Right lobe of liver (tissue), 6 donors: Measurements from ENCODE around the gene ZBTB48. TPM values are rescaled to one million over a fixed set of nuclear protein-coding genes. Genes with fewer than 3 reads are reported as not detected.
"Not testable (repeated sequence)": the region's sequence is repeated elsewhere in the genome, so short reads cannot be mapped to it uniquely, and the experiment has no call there.

ENCODE experiments used
- ATAC-seq, 4 donors: fragments of 200-7000 bp; cut with Tn5 transposase; one replicate each; pipeline ENCODE4 v1.9.1; 2020; ENCODE audit warnings: mild to moderate bottlenecking in 4 of 4, moderate library complexity in 4 of 4
- DNase-seq, 3 donors: peaks; one replicate each; pipeline ENCODE4 v3.0.0-alpha.2; 2020
- H3K27ac ChIP-seq, 3 donors: fragments of 200-600 bp; one replicate each; pipeline ENCODE4 v1.8.0; 2022
- H3K27me3 ChIP-seq, 2 donors: fragments of 200-600 bp; one replicate each; pipeline ENCODE4 v1.8.0; 2022
- H3K36me3 ChIP-seq, 4 donors: fragments of 200-600 bp; sonication (generic) in 1 of 4; one replicate each; pipeline versions ENCODE4 v1.5.1 to v1.8.0; 2017 to 2022; ENCODE audit warnings: control low read depth in 1 of 4
- H3K4me1 ChIP-seq, 4 donors: fragments of 200-600 bp; sonication (generic) in 1 of 4; one replicate each; pipeline versions ENCODE4 v1.5.1 to v1.8.0; 2017 to 2022; ENCODE audit warnings: control low read depth in 1 of 4
- H3K4me3 ChIP-seq, 3 donors: fragments of 200-600 bp; one replicate each; pipeline ENCODE4 v1.8.0; 2022
- H3K9me3 ChIP-seq, 4 donors: fragments of 200-600 bp; sonication (generic) in 1 of 4; one replicate each; pipeline versions ENCODE4 v1.5.1 to v1.8.0; 2017 to 2022; ENCODE audit warnings: control low read depth in 1 of 4
- CTCF ChIP-seq, 4 donors: fragments of 200-600 bp in 3 of 4; fragments of 450-650 bp in 1 of 4; IDR thresholded peaks; one replicate each; pipeline versions ENCODE4 v1.5.1 to v1.8.0; 2016 to 2022; ENCODE audit warnings: antibody characterized with exemption in 4 of 4, mild to moderate bottlenecking in 2 of 4
- POLR2A ChIP-seq: fragments of 450-650 bp; IDR thresholded peaks from one replicate; pipeline ENCODE4 v1.6.1; 2017; ENCODE audit warnings: antibody characterized with exemption, mild to moderate bottlenecking
- WGBS: methylation state at CpG from one replicate; pipeline ENCODE4 v1.1.6; 2018; ENCODE audit warnings: low coverage, low lambda C conversion rate; ENCODE audit not compliant: insufficient coverage; ENCODE audit errors: missing lambda C conversion rate; 5-methylcytosine and 5-hydroxymethylcytosine counted together
- intact Hi-C, 2 donors: fragments of 100-400 bp; cut with DNase I; formaldehyde crosslinking; loops; one replicate each; pipeline versions ENCODE4 v1.11.2 to v1.14.1; 2022
- total RNA-seq, 6 experiments: library from RNA; depleted of rRNA in 2 of 6; stranded (reverse); fragments of >200 nt in 2 of 6; fragmentation: NEBNext Ultra II Directional in 3 of 6; extraction: Animal tissue kit (Norgen Biotek cat#: 25700) in 3 of 6; gene quantifications; one replicate each; pipeline versions ENCODE4 v1.1.0 to v1.2.4, GENCODE V29; 2016 to 2023
- donor health status: DM: no; HTN: yes; CAD: no.
- donor health status: DM: no; HTN: no; CAD: no.
- donor health status: DM: no; HTN: no; CAD: no.
- donor health status: DM: no; HTN: yes; CAD: no.
- donor health status: DM: no; HTN: yes; CAD: no.

The ZBTB48 gene
- total RNA-seq, 6 experiments from 2014 or later: 5.9 to 43.1 (median 19.5) TPM

GRCh38 chr1:6554031-6554906 is 25.5 kb upstream of the ZBTB48 start, which contains the start of gene NOL9:
Gene NOL9 (minus strand): TSS chr1:6554513. CDS start chr1:6554502, 11 bp downstream.
- peak within 1 kb of the TSS; percentile 66 to 76 (median 67) for H3K27ac ChIP-seq
- H3K27me3 ChIP-seq: no peaks in the 10 kb centered on the region
- H3K4me3 ChIP-seq: peak within 1 kb of the TSS; percentile 92 to 98 (median 98)
- DNase-seq (peak; percentile 94 to 96 (median 94)), ATAC-seq (peak; percentile 98 to 100 (median 100))
- H3K9me3 ChIP-seq: no peaks in the 10 kb centered on the region
- 4% methylated on average over 28 of the region's 87 CpGs for WGBS
- TF ChIP-seq POLR2A (peak; percentile 63), CTCF (IDR thresholded peaks at IDR 0.05) (peak; percentile 95 to 98 (median 96))
- H3K4me1 ChIP-seq: peaks cover 0 to 11% (median 5%) of the 10 kb centered on the region in 4 donors
- H3K36me3 ChIP-seq: peaks cover 0 to 18% (median 3%) of the 10 kb centered on the region in 4 donors
- intact Hi-C loops: no loop called here

GRCh38 chr1:6554907-6555778 is 24.7 kb upstream of the ZBTB48 start, which contains the start of gene TAS1R1:
Gene TAS1R1 (plus strand): TSS chr1:6555307. CDS start chr1:6555374, 67 bp downstream.
- peak in 1 of 4 donors; percentile 2 for ATAC-seq
- intact Hi-C loops: no loop called here
- no peaks in the 10 kb centered on the region for H3K27me3 ChIP-seq
- peak in 2 of 3 donors; percentile 52 to 55 for DNase-seq
- H3K36me3 ChIP-seq: peaks cover 0 to 9% (median 0%) of the 10 kb centered on the region in 4 donors
- peak within 1 kb of the TSS; percentile 66 to 76 (median 67) for H3K27ac ChIP-seq
- TF ChIP-seq POLR2A (no peak), CTCF (IDR thresholded peaks at IDR 0.05) (no peak)
- no peaks in the 10 kb centered on the region for H3K9me3 ChIP-seq
- WGBS: 75% methylated on average over 9 of the region's 19 CpGs
- peaks cover 0 to 11% (median 5%) of the 10 kb centered on the region in 4 donors for H3K4me1 ChIP-seq
- peak within 1 kb of the TSS; percentile 92 to 98 (median 98) for H3K4me3 ChIP-seq

GRCh38 chr1:6557597-6557996 is 22.2 kb upstream of the ZBTB48 start:
- H3K27me3 ChIP-seq: no peaks in the 10 kb centered on the region
- DNase-seq (no peak), ATAC-seq (no peak)
- TF ChIP-seq POLR2A (no peak), CTCF (IDR thresholded peaks at IDR 0.05) (no peak)
- H3K9me3 ChIP-seq: no peaks in the 10 kb centered on the region
- H3K27ac ChIP-seq: no peak overlapping the region
- no peak overlapping the region for H3K4me3 ChIP-seq
- H3K4me1 ChIP-seq: peaks cover 0 to 11% (median 4%) of the 10 kb centered on the region in 4 donors
- intact Hi-C loops: no loop called here
- no peaks in the 10 kb centered on the region for H3K36me3 ChIP-seq
- 80% methylated on average over 1 of the region's 1 CpG for WGBS

- intact Hi-C loops, DNase-seq, ATAC-seq, H3K4me1 ChIP-seq, H3K9me3 ChIP-seq, H3K27ac ChIP-seq, H3K36me3 ChIP-seq, H3K4me3 ChIP-seq, H3K27me3 ChIP-seq: not testable (repeated sequence)
- WGBS: 87% methylated on average over 11 of the region's 11 CpGs
Observed at GRCh38 chr1:6559161-6559560, 20.6 kb upstream of the ZBTB48 start.
